ENCODE results near the gene CHCHD4. TPM values are rescaled to one million over a fixed set of nuclear protein-coding genes. Genes with fewer than 3 reads are reported as not detected.

Gene CHCHD4
- total and polyA plus RNA-seq, 2 donors from 2014 or later: 12.8 to 33.6 TPM

DNA sequence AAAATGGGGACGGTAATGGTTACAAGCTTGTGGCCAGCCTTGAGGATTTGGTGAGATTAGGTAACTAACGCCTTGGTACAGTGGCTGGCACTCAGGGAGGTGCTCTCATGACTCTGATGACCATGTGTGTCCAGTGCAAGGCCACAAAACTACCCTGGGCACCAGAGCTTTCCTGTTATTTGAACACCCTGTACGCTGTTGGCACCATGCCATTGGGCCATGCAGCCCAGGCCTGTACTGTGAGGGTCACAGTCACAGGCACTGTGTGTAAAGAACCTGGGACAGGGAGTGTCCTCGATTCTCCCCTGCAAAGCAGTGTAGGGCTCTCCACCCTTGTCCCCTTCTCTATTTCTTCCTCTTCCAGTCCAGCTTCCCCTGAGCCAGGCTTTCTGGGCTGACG, 6.5 kb upstream of the CHCHD4 start:
- Histone ChIP-seq H3K9ac (ENCODE audit: low read length in 3 of 3) (no peak overlapping the region), H3K27me3 (ENCODE audit: control insufficient read depth, insufficient read depth, low read length) (no peaks in the 10 kb centered on the region), H3K4me1 (ENCODE audit: control insufficient read depth in 2 of 3, insufficient read depth in 2 of 3, low read depth in 1 of 3, low read length in 3 of 3) (peaks cover 0 to 8% (median 8%) of the 10 kb centered on the region in 3 donors), H3K36me3 (ENCODE audit: control insufficient read depth in 2 of 3, insufficient read depth in 3 of 3, low read length in 3 of 3) (peaks cover 9 to 50% (median 34%) of the 10 kb centered on the region in 3 donors), H3K27ac (ENCODE audit: low read depth in 2 of 2, low read length in 2 of 2) (no peak overlapping the region), H3K4me3 (ENCODE audit: low read length in 3 of 3) (no peak overlapping the region), H3K9me3 (ENCODE audit: control insufficient read depth in 2 of 3, insufficient read depth in 1 of 3, low read length in 3 of 3) (no peaks in the 10 kb centered on the region)
- DNase-seq (no peak), FAIRE-seq (no peak)
- TF ChIP-seq, protein P1, sequence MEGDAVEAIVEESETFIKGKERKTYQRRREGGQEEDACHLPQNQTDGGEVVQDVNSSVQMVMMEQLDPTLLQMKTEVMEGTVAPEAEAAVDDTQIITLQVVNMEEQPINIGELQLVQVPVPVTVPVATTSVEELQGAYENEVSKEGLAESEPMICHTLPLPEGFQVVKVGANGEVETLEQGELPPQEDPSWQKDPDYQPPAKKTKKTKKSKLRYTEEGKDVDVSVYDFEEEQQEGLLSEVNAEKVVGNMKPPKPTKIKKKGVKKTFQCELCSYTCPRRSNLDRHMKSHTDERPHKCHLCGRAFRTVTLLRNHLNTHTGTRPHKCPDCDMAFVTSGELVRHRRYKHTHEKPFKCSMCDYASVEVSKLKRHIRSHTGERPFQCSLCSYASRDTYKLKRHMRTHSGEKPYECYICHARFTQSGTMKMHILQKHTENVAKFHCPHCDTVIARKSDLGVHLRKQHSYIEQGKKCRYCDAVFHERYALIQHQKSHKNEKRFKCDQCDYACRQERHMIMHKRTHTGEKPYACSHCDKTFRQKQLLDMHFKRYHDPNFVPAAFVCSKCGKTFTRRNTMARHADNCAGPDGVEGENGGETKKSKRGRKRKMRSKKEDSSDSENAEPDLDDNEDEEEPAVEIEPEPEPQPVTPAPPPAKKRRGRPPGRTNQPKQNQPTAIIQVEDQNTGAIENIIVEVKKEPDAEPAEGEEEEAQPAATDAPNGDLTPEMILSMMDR (IDR thresholded peaks at IDR 0.05; ENCODE audit: borderline replicate concordance, extremely low read depth, insufficient read depth): no peak
- intact Hi-C loops (cut with DNase I): no loop called here

- Histone ChIP-seq H3K9me3 (ENCODE audit: control insufficient read depth in 2 of 3, insufficient read depth in 1 of 3, low read length in 3 of 3) (no peaks in the 10 kb centered on the region), H3K4me3 (ENCODE audit: low read length in 3 of 3) (no peak overlapping the region), H3K27me3 (ENCODE audit: control insufficient read depth, insufficient read depth, low read length) (no peaks in the 10 kb centered on the region), H3K4me1 (ENCODE audit: control insufficient read depth in 2 of 3, insufficient read depth in 2 of 3, low read depth in 1 of 3, low read length in 3 of 3) (peaks cover 0 to 13% (median 12%) of the 10 kb centered on the region in 3 donors), H3K9ac (ENCODE audit: low read length in 3 of 3) (no peak overlapping the region), H3K27ac (ENCODE audit: low read depth in 2 of 2, low read length in 2 of 2) (no peak overlapping the region), H3K36me3 (ENCODE audit: control insufficient read depth in 2 of 3, insufficient read depth in 3 of 3, low read length in 3 of 3) (peaks cover 8 to 45% (median 33%) of the 10 kb centered on the region in 3 donors)
- FAIRE-seq (no peak), DNase-seq (no peak)
- intact Hi-C loops (cut with DNase I): no loop called here
- TF ChIP-seq, protein P1 (IDR thresholded peaks at IDR 0.05; ENCODE audit: borderline replicate concordance, extremely low read depth, insufficient read depth): no peak
These were observed 6.0 kb upstream of the CHCHD4 start for GRCh38 chr3:14130707-14131106.

DNA sequence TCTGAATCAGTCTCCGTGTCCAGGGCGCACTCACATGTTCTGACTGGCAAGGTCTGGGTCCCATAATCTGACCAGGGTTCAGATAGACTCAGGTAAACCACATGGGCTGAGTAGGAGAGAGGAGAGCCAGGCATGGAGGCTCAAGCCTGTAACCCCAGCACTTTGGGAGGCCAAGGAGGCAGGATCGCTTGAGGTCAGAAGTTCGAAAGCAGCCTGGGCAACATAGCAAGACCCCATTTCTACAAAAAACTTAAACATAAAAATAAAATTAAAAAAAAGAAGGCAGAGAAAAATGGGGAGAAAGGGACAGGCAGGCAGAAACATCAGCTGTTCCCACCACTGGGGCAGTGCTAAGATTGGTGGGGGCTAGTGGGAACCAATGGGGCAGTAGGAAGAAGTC, 5.6 kb upstream of the CHCHD4 start:
- no peaks in the 10 kb centered on the region for H3K27me3 ChIP-seq (ENCODE audit: control insufficient read depth, insufficient read depth, low read length)
- H3K9ac ChIP-seq (ENCODE audit: low read length in 3 of 3): no peak overlapping the region
- intact Hi-C loops (cut with DNase I): no loop called here
- DNase-seq: no peak
- peaks cover 8 to 41% (median 31%) of the 10 kb centered on the region in 3 donors for H3K36me3 ChIP-seq (ENCODE audit: control insufficient read depth in 2 of 3, insufficient read depth in 3 of 3, low read length in 3 of 3)
- H3K4me1 ChIP-seq (ENCODE audit: control insufficient read depth in 2 of 3, insufficient read depth in 2 of 3, low read depth in 1 of 3, low read length in 3 of 3): peaks cover 0 to 15% (median 12%) of the 10 kb centered on the region in 3 donors
- TF ChIP-seq, protein P1 (IDR thresholded peaks at IDR 0.05; ENCODE audit: borderline replicate concordance, extremely low read depth, insufficient read depth): no peak
- no peak for FAIRE-seq
- no peak overlapping the region for H3K4me3 ChIP-seq (ENCODE audit: low read length in 3 of 3)
- no peaks in the 10 kb centered on the region for H3K9me3 ChIP-seq (ENCODE audit: control insufficient read depth in 2 of 3, insufficient read depth in 1 of 3, low read length in 3 of 3)
- no peak overlapping the region for H3K27ac ChIP-seq (ENCODE audit: low read depth in 2 of 2, low read length in 2 of 2)

DNA sequence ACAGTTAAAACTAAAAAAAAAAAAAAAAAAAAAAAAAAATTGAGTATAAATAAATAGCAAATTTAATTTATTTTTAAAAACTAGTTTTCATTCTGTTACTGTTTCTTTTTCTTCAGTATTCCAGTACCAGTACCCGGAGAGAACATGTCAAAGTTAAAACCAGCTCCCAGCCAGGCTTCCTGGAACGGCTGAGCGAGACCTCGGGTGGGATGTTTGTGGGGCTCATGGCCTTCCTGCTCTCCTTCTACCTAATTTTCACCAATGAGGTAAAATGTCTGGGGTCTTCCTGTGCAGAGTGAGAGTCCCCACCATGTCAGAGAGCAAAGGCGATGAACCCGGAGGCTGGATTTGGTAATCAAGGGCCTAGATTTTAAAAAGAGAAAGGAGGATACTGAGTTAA, 4.6 kb upstream of the CHCHD4 start:
- no peak overlapping the region for H3K4me3 ChIP-seq (ENCODE audit: low read length in 3 of 3)
- H3K36me3 ChIP-seq (ENCODE audit: control insufficient read depth in 2 of 3, insufficient read depth in 3 of 3, low read length in 3 of 3): peaks cover 8 to 34% (median 25%) of the 10 kb centered on the region in 3 donors
- H3K9ac ChIP-seq (ENCODE audit: low read length in 3 of 3): no peak overlapping the region
- FAIRE-seq: no peak
- H3K4me1 ChIP-seq (ENCODE audit: control insufficient read depth in 2 of 3, insufficient read depth in 2 of 3, low read depth in 1 of 3, low read length in 3 of 3): peaks cover 0 to 15% (median 12%) of the 10 kb centered on the region in 3 donors
- TF ChIP-seq, protein P1 (IDR thresholded peaks at IDR 0.05; ENCODE audit: borderline replicate concordance, extremely low read depth, insufficient read depth): no peak
- H3K27ac ChIP-seq (ENCODE audit: low read depth in 2 of 2, low read length in 2 of 2): no peak overlapping the region
- no peaks in the 10 kb centered on the region for H3K9me3 ChIP-seq (ENCODE audit: control insufficient read depth in 2 of 3, insufficient read depth in 1 of 3, low read length in 3 of 3)
- no peak for DNase-seq
- intact Hi-C loops (cut with DNase I): no loop called here
- H3K27me3 ChIP-seq (ENCODE audit: control insufficient read depth, insufficient read depth, low read length): no peaks in the 10 kb centered on the region

All from kidney (tissue), 14 donors.